Neuronal stem cell (in vitro differentiated cells): ENCODE data around the gene TRIM3.

Source experiments
- DNase-seq: peaks from one replicate; pipeline ENCODE4 v3.0.0-alpha.2; 2013; ENCODE audit warnings: low spot score
- H2AFZ ChIP-seq: one replicate; pipeline ENCODE4 v1.6.1; 2013; ENCODE audit warnings: mild to moderate bottlenecking, low read length, inconsistent platforms
- H2AK5ac ChIP-seq: 2 replicates; pipeline ENCODE4 v1.6.1; 2013; ENCODE audit warnings: low read depth, mild to moderate bottlenecking, inconsistent platforms, low read length, moderate library complexity, mixed read lengths
- H2BK120ac ChIP-seq: 2 replicates; pipeline ENCODE4 v1.6.1; 2013; ENCODE audit warnings: low read depth, mild to moderate bottlenecking, inconsistent platforms, low read length, moderate library complexity, mixed read lengths
- H2BK12ac ChIP-seq: one replicate; pipeline ENCODE4 v1.6.1; 2013; ENCODE audit warnings: low read length, inconsistent platforms
- H2BK15ac ChIP-seq: 2 replicates; pipeline ENCODE4 v1.6.1; 2013; ENCODE audit warnings: mild to moderate bottlenecking, low read length, inconsistent platforms, mixed read lengths
- H2BK5ac ChIP-seq: one replicate; pipeline ENCODE4 v1.6.1; 2013; ENCODE audit warnings: inconsistent platforms, mild to moderate bottlenecking, low read length, moderate library complexity
- H3K14ac ChIP-seq: one replicate; pipeline ENCODE4 v1.6.1; 2013; ENCODE audit warnings: low read length, inconsistent platforms
- H3K18ac ChIP-seq: 2 replicates; pipeline ENCODE4 v1.6.1; 2013; ENCODE audit warnings: low read length, inconsistent platforms
- H3K23ac ChIP-seq: 2 replicates; pipeline ENCODE4 v1.6.1; 2013; ENCODE audit warnings: low read depth, mild to moderate bottlenecking, mixed read lengths, low read length, inconsistent platforms; ENCODE audit not compliant: poor library complexity
- H3K27ac ChIP-seq: replicated peaks from 3 replicates; pipeline ENCODE4 v1.5.1; 2013; ENCODE audit warnings: low read length, inconsistent platforms
- H3K27me3 ChIP-seq, 3 experiments: 2 replicates each; pipeline ENCODE4 v1.6.1; 2013; ENCODE audit warnings: low read length in 3 of 3, mild to moderate bottlenecking in 2 of 3, inconsistent platforms in 1 of 3, low read depth in 1 of 3, mixed read lengths in 1 of 3, moderate library complexity in 1 of 3; ENCODE audit not compliant: control insufficient read depth in 3 of 3, insufficient read depth in 3 of 3
- H3K36me3 ChIP-seq, 2 donors: replicated peaks in 1 of 2; 2 replicates each; pipeline ENCODE4 v1.6.1; 2013; ENCODE audit warnings: low read length in 2 of 2; ENCODE audit not compliant: control insufficient read depth in 2 of 2, insufficient read depth in 2 of 2
- H3K4ac ChIP-seq: 2 replicates; pipeline ENCODE4 v1.6.1; 2013; ENCODE audit warnings: inconsistent platforms, mild to moderate bottlenecking, low read length, moderate library complexity
- H3K4me1 ChIP-seq, 2 donors: 1 replicate in 1 of 2; 2 replicates in 1 of 2; pipeline ENCODE4 v1.6.1; 2013; ENCODE audit warnings: low read length in 2 of 2, low read depth in 1 of 2; ENCODE audit not compliant: control insufficient read depth in 2 of 2, insufficient read depth in 1 of 2
- H3K4me2 ChIP-seq: one replicate; pipeline ENCODE4 v1.6.1; 2013; ENCODE audit warnings: mild to moderate bottlenecking, low read length, inconsistent platforms; ENCODE audit not compliant: insufficient read depth, poor library complexity, severe bottlenecking
- H3K4me3 ChIP-seq, 2 donors: 2 replicates each; pipeline ENCODE4 v1.5.1; 2013; ENCODE audit warnings: low read length in 2 of 2, mild to moderate bottlenecking in 2 of 2, inconsistent platforms in 1 of 2, moderate library complexity in 1 of 2
- H3K79me1 ChIP-seq: one replicate; pipeline ENCODE4 v1.6.1; 2013; ENCODE audit warnings: low read depth, mild to moderate bottlenecking, inconsistent platforms, low read length, moderate library complexity
- H3K9ac ChIP-seq: one replicate; pipeline ENCODE4 v1.6.1; 2013; ENCODE audit warnings: mild to moderate bottlenecking, low read depth, low read length, inconsistent platforms; ENCODE audit not compliant: poor library complexity
- H3K9me3 ChIP-seq, 2 donors: replicated peaks in 1 of 2; 2 replicates each; pipeline versions ENCODE3 to v1.6.1; 2013; ENCODE audit warnings: low read length in 2 of 2, mild to moderate bottlenecking in 2 of 2, inconsistent platforms in 1 of 2, low read depth in 1 of 2, mixed read lengths in 1 of 2, moderate library complexity in 1 of 2; ENCODE audit not compliant: control insufficient read depth in 2 of 2, insufficient read depth in 1 of 2
- H4K8ac ChIP-seq: one replicate; pipeline ENCODE4 v1.6.1; 2013; ENCODE audit warnings: low read depth, mild to moderate bottlenecking, inconsistent platforms, low read length, moderate library complexity
- H4K91ac ChIP-seq: one replicate; pipeline ENCODE4 v1.6.1; 2013; ENCODE audit warnings: low read length, low read depth, mild to moderate bottlenecking, inconsistent platforms; ENCODE audit not compliant: poor library complexity
- WGBS, 2 donors: extraction: QIAGEN DNeasy Blood & Tissue Kit; methylation state at CpG; one replicate each; pipeline ENCODE4 v1.1.7; 2013; ENCODE audit warnings: missing lambda C conversion rate in 2 of 2, mixed read lengths in 1 of 2; ENCODE audit not compliant: insufficient read length in 2 of 2, insufficient replicate concordance in 1 of 2; ENCODE audit errors: extremely low coverage in 2 of 2; 5-methylcytosine and 5-hydroxymethylcytosine counted together

TRIM3 gene

GRCh38 chr11:6485661-6486060 is 11.9 kb upstream of the TRIM3 start:
- H3K4me3 ChIP-seq: no peak overlapping the region
- no peak overlapping the region for H2BK15ac ChIP-seq
- H3K27ac ChIP-seq: no peak overlapping the region
- no peak overlapping the region for H2BK5ac ChIP-seq
- H3K23ac ChIP-seq: no peak overlapping the region
- peaks cover 23 to 83% of the 10 kb centered on the region in 2 donors for H3K36me3 ChIP-seq
- no peak overlapping the region for H4K8ac ChIP-seq
- no peak overlapping the region for H2BK120ac ChIP-seq
- no peak overlapping the region for H3K9ac ChIP-seq
- no peak for DNase-seq
- H3K4me2 ChIP-seq: no peak overlapping the region
- H2AFZ ChIP-seq: no peak overlapping the region
- H3K14ac ChIP-seq: no peak overlapping the region
- H2BK12ac ChIP-seq: no peak overlapping the region
- no peaks in the 10 kb centered on the region for H3K27me3 ChIP-seq
- H2AK5ac ChIP-seq: no peak overlapping the region
- no peak overlapping the region for H3K4ac ChIP-seq
- H4K91ac ChIP-seq: no peak overlapping the region
- no peak overlapping the region for H3K18ac ChIP-seq
- peaks cover 0 to 4% of the 10 kb centered on the region in 2 donors for H3K4me1 ChIP-seq
- H3K9me3 ChIP-seq: no peaks in the 10 kb centered on the region
- WGBS, 2 donors: 100% methylated on average over 1 of the region's 3 CpGs; no CpG with 5 or more reads in 1 of the 2 donors
- peaks cover 9% of the 10 kb centered on the region for H3K79me1 ChIP-seq

GRCh38 chr11:6483015-6483414 is 9.3 kb upstream of the TRIM3 start:
- Histone ChIP-seq H2BK15ac (no peak overlapping the region), H3K14ac (no peak overlapping the region), H3K4ac (no peak overlapping the region), H3K27ac (no peak overlapping the region), H3K9me3 (no peaks in the 10 kb centered on the region), H2BK5ac (no peak overlapping the region), H2AK5ac (no peak overlapping the region), H2BK12ac (no peak overlapping the region), H3K4me3 (no peak overlapping the region), H3K4me1 (peaks cover 5 to 9% of the 10 kb centered on the region in 2 donors), H3K36me3 (peaks cover 29 to 81% of the 10 kb centered on the region in 2 donors), H2AFZ (no peak overlapping the region), H3K9ac (no peak overlapping the region), H3K27me3 (no peaks in the 10 kb centered on the region), H3K79me1 (peaks cover 14% of the 10 kb centered on the region), H3K23ac (no peak overlapping the region), H2BK120ac (no peak overlapping the region), H4K8ac (no peak overlapping the region), H3K4me2 (no peak overlapping the region), H4K91ac (no peak overlapping the region), H3K18ac (no peak overlapping the region)
- WGBS, 2 donors: no CpG with 5 or more reads among the region's 6 CpGs
- no peak for DNase-seq

- Histone ChIP-seq H4K91ac (no peak overlapping the region), H2BK12ac (no peak overlapping the region), H3K36me3 (peaks cover 32 to 81% of the 10 kb centered on the region in 2 donors), H2AFZ (no peak overlapping the region), H3K23ac (no peak overlapping the region), H2BK5ac (no peak overlapping the region), H3K9ac (no peak overlapping the region), H3K27ac (no peak overlapping the region), H2BK15ac (no peak overlapping the region), H3K18ac (no peak overlapping the region), H3K79me1 (peaks cover 14% of the 10 kb centered on the region), H2BK120ac (no peak overlapping the region), H3K27me3 (no peaks in the 10 kb centered on the region), H3K14ac (no peak overlapping the region), H3K4me2 (peak overlapping the region; percentile 85), H2AK5ac (no peak overlapping the region), H3K4me3 (peak overlapping the region in 1 of 2 donors; percentile 84), H4K8ac (no peak overlapping the region), H3K4me1 (peaks cover 5 to 9% of the 10 kb centered on the region in 2 donors), H3K9me3 (no peaks in the 10 kb centered on the region), H3K4ac (no peak overlapping the region)
- WGBS, 2 donors: no CpG with 5 or more reads among the region's 4 CpGs
- no peak for DNase-seq
These were observed 8.7 kb upstream of the TRIM3 start for GRCh38 chr11:6482441-6482840.

- DNase-seq: no peak
- Histone ChIP-seq H3K36me3 (peaks cover 31 to 81% of the 10 kb centered on the region in 2 donors), H3K4me3 (peak overlapping the region; percentile 84 to 88), H2AFZ (peak overlapping the region; percentile 70), H3K4ac (no peak overlapping the region), H3K14ac (no peak overlapping the region), H3K4me1 (peaks cover 5 to 9% of the 10 kb centered on the region in 2 donors), H2BK15ac (peak overlapping the region; percentile 5), H3K9me3 (no peaks in the 10 kb centered on the region), H3K9ac (peak overlapping the region; percentile 96), H2BK12ac (no peak overlapping the region), H3K23ac (peak overlapping the region; percentile 86), H3K27ac (peak overlapping the region; percentile 57), H2BK120ac (no peak overlapping the region), H3K27me3 (no peaks in the 10 kb centered on the region), H2BK5ac (peak overlapping the region; percentile 82), H3K79me1 (peaks cover 14% of the 10 kb centered on the region), H4K91ac (no peak overlapping the region), H2AK5ac (peak overlapping the region; percentile 36), H3K4me2 (peak overlapping the region; percentile 85), H3K18ac (peak overlapping the region; percentile 78), H4K8ac (no peak overlapping the region)
- no CpG with 5 or more reads among the region's 13 CpGs for WGBS, 2 donors
These were observed 8.2 kb upstream of the TRIM3 start for GRCh38 chr11:6481924-6482275.
